Spleen (tissue), 11 donors: ENCODE data around the gene SCRN1. TPM values are rescaled to one million over a fixed set of nuclear protein-coding genes. Genes with fewer than 3 reads are reported as not detected.
A peak's percentile ranks its signal among the peaks of the same experiment; 100 is the strongest.

Experiments used
- DNase-seq: peaks from one replicate; pipeline ENCODE4 v3.0.0-alpha.2; 2020
- H3K27ac ChIP-seq, 8 donors: fragments of 200-600 bp; sonication (generic) in 7 of 8; 1 replicate in 4 of 8; 2 replicates in 4 of 8; pipeline versions ENCODE4 v1.5.0 to v1.8.0; 2016 to 2021; ENCODE audit warnings: inconsistent platforms in 4 of 8, mild to moderate bottlenecking in 4 of 8, moderate library complexity in 1 of 8
- H3K27me3 ChIP-seq, 7 donors: fragments of 200-600 bp; sonication (generic) in 6 of 7; replicated peaks in 1 of 7; 1 replicate in 4 of 7; 2 replicates in 3 of 7; pipeline versions ENCODE4 v1.5.0 to v1.8.0; 2016 to 2021; ENCODE audit warnings: inconsistent platforms in 3 of 7, mild to moderate bottlenecking in 1 of 7
- H3K36me3 ChIP-seq, 6 donors: fragments of 200-600 bp; sonication (generic) in 5 of 6; 1 replicate in 4 of 6; 2 replicates in 2 of 6; pipeline versions ENCODE4 v1.5.0 to v1.8.0; 2016 to 2021; ENCODE audit warnings: inconsistent platforms in 2 of 6
- H3K4me1 ChIP-seq, 6 donors: fragments of 200-600 bp; sonication (generic) in 5 of 6; 1 replicate in 3 of 6; 2 replicates in 3 of 6; pipeline versions ENCODE4 v1.5.0 to v1.8.0; 2016 to 2021; ENCODE audit warnings: inconsistent platforms in 3 of 6
- H3K4me3 ChIP-seq, 8 donors: fragments of 200-600 bp; sonication (generic) in 7 of 8; 1 replicate in 4 of 8; 2 replicates in 4 of 8; pipeline versions ENCODE4 v1.5.0 to v1.8.0; 2016 to 2021; ENCODE audit warnings: inconsistent platforms in 4 of 8, mild to moderate bottlenecking in 4 of 8, moderate library complexity in 2 of 8
- H3K9me3 ChIP-seq, 8 donors: fragments of 200-600 bp; sonication (generic) in 7 of 8; 1 replicate in 4 of 8; 2 replicates in 4 of 8; pipeline versions ENCODE4 v1.5.0 to v1.8.0; 2016 to 2021; ENCODE audit warnings: inconsistent platforms in 4 of 8
- CTCF ChIP-seq, 11 experiments: fragments of 200-600 bp in 7 of 11; fragments of 450-650 bp in 4 of 11; sonication (generic) in 4 of 11; IDR thresholded peaks in 8 of 11; conservative IDR thresholded peaks in 3 of 11; 1 replicate in 7 of 11; 2 replicates in 4 of 11; pipeline versions ENCODE4 v1.4.0 to v1.8.0; 2016 to 2021; ENCODE audit warnings: antibody characterized with exemption in 11 of 11, inconsistent platforms in 4 of 11, mild to moderate bottlenecking in 1 of 11
- POLR2A ChIP-seq, 3 donors: fragments of 450-650 bp; IDR thresholded peaks; one replicate each; pipeline ENCODE4 v1.5.1; 2017; ENCODE audit warnings: antibody characterized with exemption in 3 of 3, mild to moderate bottlenecking in 1 of 3
- POLR2AphosphoS5 ChIP-seq, 3 donors: sonication (generic); formaldehyde crosslinking; IDR thresholded peaks; one replicate each; pipeline ENCODE4 v1.5.1; 2017; ENCODE audit warnings: antibody characterized with exemption in 3 of 3
- WGBS, 5 donors: extraction: QIAGEN DNeasy Blood & Tissue Kit in 3 of 5; methylation state at CpG; one replicate each; pipeline versions ENCODE4 v1.1.5 to v1.1.7; 2013 to 2018; 5-methylcytosine and 5-hydroxymethylcytosine counted together
- intact Hi-C: fragments of 100-400 bp; cut with DNase I; formaldehyde crosslinking; loops from one replicate; pipeline ENCODE4 v1.15.0; 2023; ENCODE audit warnings: low total_unique reads
- polyA plus RNA-seq, 3 donors: library from polyadenylated mRNA; stranded (reverse); fragments of 200-250 nt; gene quantifications; one replicate each; pipeline ENCODE4 v1.2.1, GENCODE V29; 2013
- total RNA-seq, 7 donors: library from RNA; depleted of rRNA in 3 of 7; stranded (reverse); fragments of >200 nt in 3 of 7; fragmentation: NEBNext Ultra II Directional in 4 of 7; extraction: Animal tissue kit (Norgen Biotek cat#: 25700) in 4 of 7; gene quantifications; one replicate each; pipeline versions ENCODE4 v1.1.0 to v1.2.1, GENCODE V29; 2016 to 2021
- donor health status: healthy with polysubstance abuse.
- donor health status: DM: no; HTN: no; CAD: no; lungs with moderate emphysema.
- donor health status: DM: no; HTN: no; CAD: no.
- donor health status: Bipolar disorder and iron deficiency.
- donor health status: healthy.
- donor health status: DM: no; HTN: no; CAD: no.
- donor health status: DM: yes; HTN: yes; CAD: no.

The SCRN1 gene
- total and polyA plus RNA-seq, 10 donors, result 5.4 to 27.8 (median 16.4) TPM

GRCh38 chr7:30028749-30029635 lies 39.4 kb upstream of the SCRN1 start:
- DNase-seq, result no peak
- intact Hi-C loops, result no loop called here
- Histone ChIP-seq H3K36me3 (no peaks in the 10 kb centered on the region), H3K4me1 (peaks cover 27 to 55% (median 37%) of the 10 kb centered on the region in 6 donors), H3K27ac (peak overlapping the region; percentile 58 to 91 (median 84)), H3K27me3 (no peaks in the 10 kb centered on the region), H3K4me3 (peak overlapping the region; percentile 86 to 99 (median 94)), H3K9me3 (no peaks in the 10 kb centered on the region)
- TF ChIP-seq POLR2A (IDR thresholded peaks at IDR 0.05), result no peak
- TF ChIP-seq CTCF (IDR thresholded peaks at IDR 0.05 in 8 of 11, conservative IDR thresholded peaks at IDR 0.05 in 3 of 11), result no peak
- TF ChIP-seq POLR2AphosphoS5 (IDR thresholded peaks at IDR 0.05), result no peak
- WGBS, 5 donors, result 0 to 1% (median 1%) methylated on average over 23 to 42 of the region's 42 CpGs

DNA sequence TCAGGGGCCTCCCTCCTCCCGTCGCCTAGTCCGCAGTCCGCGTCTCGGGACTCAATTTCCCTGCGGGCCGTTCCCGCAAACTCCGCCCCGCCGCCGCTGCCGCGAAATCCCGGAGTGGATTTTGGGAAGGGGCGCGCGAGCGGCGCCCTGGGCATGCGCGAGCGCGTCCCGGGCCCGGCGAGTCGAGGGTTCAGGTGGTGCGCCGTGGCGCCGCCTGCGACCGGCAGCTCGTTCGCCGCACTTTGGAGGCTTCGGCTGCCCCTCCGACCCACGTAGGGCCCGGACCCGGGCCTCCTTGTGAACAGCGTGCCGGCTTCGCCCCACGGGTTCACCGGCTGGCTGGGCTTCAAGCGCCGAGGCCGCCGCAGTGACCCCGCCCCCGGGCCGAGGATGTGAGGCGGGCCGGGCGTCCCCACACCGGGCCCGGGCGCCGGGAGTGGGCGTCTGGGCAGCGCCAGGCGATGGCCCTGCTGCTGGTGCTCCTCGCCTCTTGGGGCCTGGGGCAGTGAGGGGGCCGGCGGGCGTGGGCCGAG lies 38.7 kb upstream of the SCRN1 start, which contains the start of gene PLEKHA8:
Gene PLEKHA8 (plus strand): TSS at position 197 of the 533 bp plus-strand sequence. CDS start 351 bp downstream, outside the sequence.
- peaks cover 27 to 62% (median 37%) of the 10 kb centered on the region in 6 donors for H3K4me1 ChIP-seq
- no peaks in the 10 kb centered on the region for H3K9me3 ChIP-seq
- 0% methylated on average over 24 to 70 of the region's 70 CpGs; no CpG with 5 or more reads in 1 of the 5 donors for WGBS, 5 donors
- H3K4me3 ChIP-seq, result peak within 1 kb of the TSS; percentile 86 to 99 (median 94)
- H3K27ac ChIP-seq, result peak within 1 kb of the TSS; percentile 58 to 91 (median 84)
- no peaks in the 10 kb centered on the region for H3K27me3 ChIP-seq
- intact Hi-C loops, result no loop called here
- H3K36me3 ChIP-seq, result no peaks in the 10 kb centered on the region
- DNase-seq, result peak; percentile 97
- TF ChIP-seq POLR2AphosphoS5 (IDR thresholded peaks at IDR 0.05) (peak; percentile 91 to 95 (median 92)), POLR2A (IDR thresholded peaks at IDR 0.05) (peak in 1 of 3 donors; percentile 52), CTCF (IDR thresholded peaks at IDR 0.05 in 8 of 11, conservative IDR thresholded peaks at IDR 0.05 in 3 of 11) (peak in 1 of 11 experiments; percentile 6)

- intact Hi-C loops, result no loop called here
These were observed 38.2 kb upstream of the SCRN1 start for GRCh38 chr7:30027740-30028215.

More at GRCh38 chr7:30027740-30028215, 38.2 kb upstream of the SCRN1 start:
- TF ChIP-seq POLR2AphosphoS5 (IDR thresholded peaks at IDR 0.05), result no peak
- TF ChIP-seq POLR2A (IDR thresholded peaks at IDR 0.05), result no peak
- no peak for TF ChIP-seq CTCF (IDR thresholded peaks at IDR 0.05 in 8 of 11, conservative IDR thresholded peaks at IDR 0.05 in 3 of 11)
- Histone ChIP-seq H3K9me3 (no peaks in the 10 kb centered on the region), H3K4me3 (peak overlapping the region; percentile 86 to 99 (median 94)), H3K4me1 (peaks cover 27 to 63% (median 37%) of the 10 kb centered on the region in 6 donors), H3K27me3 (no peaks in the 10 kb centered on the region), H3K27ac (peak overlapping the region; percentile 58 to 91 (median 84)), H3K36me3 (no peaks in the 10 kb centered on the region)
- DNase-seq, result no peak
- WGBS, 5 donors, result 1 to 8% (median 1%) methylated on average over 4 to 9 of the region's 9 CpGs
